Spleen (tissue), 11 donors: Measurements from ENCODE around the gene ZFYVE28. TPM values are rescaled to one million over a fixed set of nuclear protein-coding genes. Genes with fewer than 3 reads are reported as not detected.

Source experiments
- DNase-seq: peaks from one replicate; pipeline ENCODE4 v3.0.0-alpha.2; 2020
- H3K27ac ChIP-seq, 8 donors: fragments of 200-600 bp; sonication (generic) in 7 of 8; 1 replicate in 4 of 8; 2 replicates in 4 of 8; pipeline versions ENCODE4 v1.5.0 to v1.8.0; 2016 to 2021; ENCODE audit warnings: inconsistent platforms in 4 of 8, mild to moderate bottlenecking in 4 of 8, moderate library complexity in 1 of 8
- H3K27me3 ChIP-seq, 7 donors: fragments of 200-600 bp; sonication (generic) in 6 of 7; replicated peaks in 1 of 7; 1 replicate in 4 of 7; 2 replicates in 3 of 7; pipeline versions ENCODE4 v1.5.0 to v1.8.0; 2016 to 2021; ENCODE audit warnings: inconsistent platforms in 3 of 7, mild to moderate bottlenecking in 1 of 7
- H3K36me3 ChIP-seq, 6 donors: fragments of 200-600 bp; sonication (generic) in 5 of 6; 1 replicate in 4 of 6; 2 replicates in 2 of 6; pipeline versions ENCODE4 v1.5.0 to v1.8.0; 2016 to 2021; ENCODE audit warnings: inconsistent platforms in 2 of 6
- H3K4me1 ChIP-seq, 6 donors: fragments of 200-600 bp; sonication (generic) in 5 of 6; 1 replicate in 3 of 6; 2 replicates in 3 of 6; pipeline versions ENCODE4 v1.5.0 to v1.8.0; 2016 to 2021; ENCODE audit warnings: inconsistent platforms in 3 of 6
- H3K4me3 ChIP-seq, 8 donors: fragments of 200-600 bp; sonication (generic) in 7 of 8; 1 replicate in 4 of 8; 2 replicates in 4 of 8; pipeline versions ENCODE4 v1.5.0 to v1.8.0; 2016 to 2021; ENCODE audit warnings: inconsistent platforms in 4 of 8, mild to moderate bottlenecking in 4 of 8, moderate library complexity in 2 of 8
- H3K9me3 ChIP-seq, 8 donors: fragments of 200-600 bp; sonication (generic) in 7 of 8; 1 replicate in 4 of 8; 2 replicates in 4 of 8; pipeline versions ENCODE4 v1.5.0 to v1.8.0; 2016 to 2021; ENCODE audit warnings: inconsistent platforms in 4 of 8
- CTCF ChIP-seq, 11 experiments: fragments of 200-600 bp in 7 of 11; fragments of 450-650 bp in 4 of 11; sonication (generic) in 4 of 11; IDR thresholded peaks in 8 of 11; conservative IDR thresholded peaks in 3 of 11; 1 replicate in 7 of 11; 2 replicates in 4 of 11; pipeline versions ENCODE4 v1.4.0 to v1.8.0; 2016 to 2021; ENCODE audit warnings: antibody characterized with exemption in 11 of 11, inconsistent platforms in 4 of 11, mild to moderate bottlenecking in 1 of 11
- POLR2A ChIP-seq, 3 donors: fragments of 450-650 bp; IDR thresholded peaks; one replicate each; pipeline ENCODE4 v1.5.1; 2017; ENCODE audit warnings: antibody characterized with exemption in 3 of 3, mild to moderate bottlenecking in 1 of 3
- POLR2AphosphoS5 ChIP-seq, 3 donors: sonication (generic); formaldehyde crosslinking; IDR thresholded peaks; one replicate each; pipeline ENCODE4 v1.5.1; 2017; ENCODE audit warnings: antibody characterized with exemption in 3 of 3
- WGBS, 5 donors: extraction: QIAGEN DNeasy Blood & Tissue Kit in 3 of 5; methylation state at CpG; one replicate each; pipeline versions ENCODE4 v1.1.5 to v1.1.7; 2013 to 2018; 5-methylcytosine and 5-hydroxymethylcytosine counted together
- intact Hi-C: fragments of 100-400 bp; cut with DNase I; formaldehyde crosslinking; loops from one replicate; pipeline ENCODE4 v1.15.0; 2023; ENCODE audit warnings: low total_unique reads
- polyA plus RNA-seq, 3 donors: library from polyadenylated mRNA; stranded (reverse); fragments of 200-250 nt; gene quantifications; one replicate each; pipeline ENCODE4 v1.2.1, GENCODE V29; 2013
- total RNA-seq, 7 donors: library from RNA; depleted of rRNA in 3 of 7; stranded (reverse); fragments of >200 nt in 3 of 7; fragmentation: NEBNext Ultra II Directional in 4 of 7; extraction: Animal tissue kit (Norgen Biotek cat#: 25700) in 4 of 7; gene quantifications; one replicate each; pipeline versions ENCODE4 v1.1.0 to v1.2.1, GENCODE V29; 2016 to 2021
- donor health status: healthy with polysubstance abuse.
- donor health status: DM: no; HTN: no; CAD: no; lungs with moderate emphysema.
- donor health status: DM: no; HTN: no; CAD: no.
- donor health status: Bipolar disorder and iron deficiency.
- donor health status: healthy.
- donor health status: DM: no; HTN: no; CAD: no.
- donor health status: DM: yes; HTN: yes; CAD: no.

The ZFYVE28 gene
- total and polyA plus RNA-seq, 10 donors, result 2.7 to 31.3 (median 12.6) TPM

- H3K27me3 ChIP-seq, result peaks cover 0 to 5% (median 0%) of the 10 kb centered on the region in 7 donors
- 74 to 88% (median 83%) methylated on average over 5 to 7 of the region's 7 CpGs for WGBS, 5 donors
- peaks cover 0 to 9% (median 2%) of the 10 kb centered on the region in 6 donors for H3K4me1 ChIP-seq
- intact Hi-C loops, result loop anchor here (5.0 kb wide), 1 partner anchor 222 kb away; no protein-coding TSS in a partner anchor
- H3K4me3 ChIP-seq, result no peak overlapping the region
- no peak for TF ChIP-seq POLR2A (IDR thresholded peaks at IDR 0.05)
- TF ChIP-seq POLR2AphosphoS5 (IDR thresholded peaks at IDR 0.05), result no peak
- TF ChIP-seq CTCF (IDR thresholded peaks at IDR 0.05 in 8 of 11, conservative IDR thresholded peaks at IDR 0.05 in 3 of 11), result no peak
- no peak overlapping the region for H3K27ac ChIP-seq
- H3K36me3 ChIP-seq, result no peaks in the 10 kb centered on the region
- DNase-seq, result no peak
- no peaks in the 10 kb centered on the region for H3K9me3 ChIP-seq
Observed at GRCh38 chr4:2443956-2444740, 25.7 kb upstream of the ZFYVE28 start.

- H3K4me1 ChIP-seq, result peaks cover 0 to 9% (median 2%) of the 10 kb centered on the region in 6 donors
- H3K9me3 ChIP-seq, result no peaks in the 10 kb centered on the region
- TF ChIP-seq POLR2AphosphoS5 (IDR thresholded peaks at IDR 0.05) (no peak), POLR2A (IDR thresholded peaks at IDR 0.05) (no peak), CTCF (IDR thresholded peaks at IDR 0.05 in 8 of 11, conservative IDR thresholded peaks at IDR 0.05 in 3 of 11) (no peak)
- H3K27ac ChIP-seq, result no peak overlapping the region
- DNase-seq, result peak; percentile 70
- H3K4me3 ChIP-seq, result no peak overlapping the region
- 78 to 93% (median 90%) methylated on average over 18 to 20 of the region's 20 CpGs for WGBS, 5 donors
- intact Hi-C loops, result loop anchor here (5.0 kb wide), 1 partner anchor 221 kb away; no protein-coding TSS in a partner anchor
- no peaks in the 10 kb centered on the region for H3K36me3 ChIP-seq
- H3K27me3 ChIP-seq, result peaks cover 0 to 5% (median 0%) of the 10 kb centered on the region in 7 donors
Observed at GRCh38 chr4:2443061-2443730, 24.8 kb upstream of the ZFYVE28 start.

GRCh38 chr4:2442175-2442993 lies 23.9 kb upstream of the ZFYVE28 start:
- 70 to 85% (median 79%) methylated on average over 14 to 20 of the region's 20 CpGs for WGBS, 5 donors
- TF ChIP-seq POLR2A (IDR thresholded peaks at IDR 0.05), result no peak
- no peak for TF ChIP-seq CTCF (IDR thresholded peaks at IDR 0.05 in 8 of 11, conservative IDR thresholded peaks at IDR 0.05 in 3 of 11)
- TF ChIP-seq POLR2AphosphoS5 (IDR thresholded peaks at IDR 0.05), result no peak
- intact Hi-C loops, result loop anchor here (5.0 kb wide), 1 partner anchor 220 kb away; no protein-coding TSS in a partner anchor
- H3K27me3 ChIP-seq, result peaks cover 0 to 5% (median 0%) of the 10 kb centered on the region in 7 donors
- no peak overlapping the region for H3K27ac ChIP-seq
- H3K4me1 ChIP-seq, result peaks cover 0 to 9% (median 2%) of the 10 kb centered on the region in 6 donors
- DNase-seq, result no peak
- H3K4me3 ChIP-seq, result no peak overlapping the region
- no peaks in the 10 kb centered on the region for H3K9me3 ChIP-seq
- H3K36me3 ChIP-seq, result no peaks in the 10 kb centered on the region
